Measurements from ENCODE around the gene KIF19.

DNA sequence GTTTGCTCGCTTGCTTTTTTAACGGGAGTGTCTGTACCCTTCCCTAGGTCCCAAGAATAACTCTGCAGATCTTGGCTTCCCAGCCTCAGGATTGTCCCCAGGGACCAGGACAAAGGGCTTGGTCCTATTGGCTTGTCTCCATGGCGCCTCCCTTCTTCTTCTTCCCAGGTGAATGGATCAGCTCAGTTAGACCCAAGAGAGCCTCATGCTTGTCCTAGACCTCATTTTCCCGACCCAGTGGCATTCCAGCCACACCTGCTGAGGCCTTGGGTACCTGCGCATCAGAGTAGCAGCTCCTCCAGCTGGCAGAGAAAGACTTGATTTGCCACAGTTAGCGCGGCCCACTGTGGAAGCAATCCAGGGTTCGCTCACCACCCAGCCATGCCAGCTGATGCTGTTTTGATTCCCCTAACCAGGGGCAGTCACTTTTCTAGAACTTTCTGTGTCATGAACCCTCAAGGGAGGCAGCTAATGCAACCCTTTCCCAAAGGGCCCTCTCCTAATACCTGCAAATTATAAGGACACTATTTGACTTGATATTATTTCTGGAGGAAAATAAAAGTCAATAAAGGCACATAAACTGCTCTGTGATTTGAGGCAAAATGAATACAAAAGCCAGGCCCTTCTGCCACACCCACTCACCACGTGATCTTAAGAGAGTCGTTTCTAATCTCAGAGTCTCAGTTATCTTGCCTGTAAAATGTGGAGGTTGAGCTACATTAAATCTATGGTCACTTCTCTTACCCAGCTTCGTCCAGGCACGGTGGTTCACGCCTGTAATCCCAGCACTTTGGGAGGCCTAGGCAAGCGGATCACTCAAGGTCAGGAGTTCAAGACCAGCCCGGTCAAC is 55.2 kb downstream of the KIF19 start:
- TF ChIP-seq POLR2A (IDR thresholded peaks at IDR 0.05) (no peak), CTCF (IDR thresholded peaks at IDR 0.05) (peak in 1 of 5 experiments; percentile 6)
